Neural cell (in vitro differentiated cells): ENCODE measurements around the gene PKNOX2.

Experiments
- POLR2AphosphoS5 ChIP-seq: IDR thresholded peaks from 2 replicates; pipeline ENCODE4 v1.6.1; 2012
- TF ChIP-seq, protein P1 (sequence below): IDR thresholded peaks from 2 replicates; pipeline ENCODE4 v1.6.1; 2012; ENCODE audit warnings: borderline replicate concordance

DNA sequence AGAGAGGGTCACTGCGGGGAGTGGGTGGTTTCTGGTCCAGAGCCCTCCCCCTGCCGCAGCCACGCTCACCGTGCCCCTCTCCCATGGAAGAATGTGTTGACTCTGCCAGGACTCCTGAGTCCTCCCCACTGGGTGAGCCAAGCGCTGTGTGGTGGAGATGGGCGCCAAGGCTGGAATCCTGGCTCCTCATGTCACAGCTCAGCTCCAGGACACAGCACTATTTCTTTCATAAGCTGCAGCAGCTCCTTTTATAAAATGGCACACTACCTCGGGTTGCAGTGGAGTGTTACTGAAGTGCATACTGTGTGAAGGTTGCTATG, 247.6 kb downstream of the PKNOX2 start:
- TF ChIP-seq, protein P1, sequence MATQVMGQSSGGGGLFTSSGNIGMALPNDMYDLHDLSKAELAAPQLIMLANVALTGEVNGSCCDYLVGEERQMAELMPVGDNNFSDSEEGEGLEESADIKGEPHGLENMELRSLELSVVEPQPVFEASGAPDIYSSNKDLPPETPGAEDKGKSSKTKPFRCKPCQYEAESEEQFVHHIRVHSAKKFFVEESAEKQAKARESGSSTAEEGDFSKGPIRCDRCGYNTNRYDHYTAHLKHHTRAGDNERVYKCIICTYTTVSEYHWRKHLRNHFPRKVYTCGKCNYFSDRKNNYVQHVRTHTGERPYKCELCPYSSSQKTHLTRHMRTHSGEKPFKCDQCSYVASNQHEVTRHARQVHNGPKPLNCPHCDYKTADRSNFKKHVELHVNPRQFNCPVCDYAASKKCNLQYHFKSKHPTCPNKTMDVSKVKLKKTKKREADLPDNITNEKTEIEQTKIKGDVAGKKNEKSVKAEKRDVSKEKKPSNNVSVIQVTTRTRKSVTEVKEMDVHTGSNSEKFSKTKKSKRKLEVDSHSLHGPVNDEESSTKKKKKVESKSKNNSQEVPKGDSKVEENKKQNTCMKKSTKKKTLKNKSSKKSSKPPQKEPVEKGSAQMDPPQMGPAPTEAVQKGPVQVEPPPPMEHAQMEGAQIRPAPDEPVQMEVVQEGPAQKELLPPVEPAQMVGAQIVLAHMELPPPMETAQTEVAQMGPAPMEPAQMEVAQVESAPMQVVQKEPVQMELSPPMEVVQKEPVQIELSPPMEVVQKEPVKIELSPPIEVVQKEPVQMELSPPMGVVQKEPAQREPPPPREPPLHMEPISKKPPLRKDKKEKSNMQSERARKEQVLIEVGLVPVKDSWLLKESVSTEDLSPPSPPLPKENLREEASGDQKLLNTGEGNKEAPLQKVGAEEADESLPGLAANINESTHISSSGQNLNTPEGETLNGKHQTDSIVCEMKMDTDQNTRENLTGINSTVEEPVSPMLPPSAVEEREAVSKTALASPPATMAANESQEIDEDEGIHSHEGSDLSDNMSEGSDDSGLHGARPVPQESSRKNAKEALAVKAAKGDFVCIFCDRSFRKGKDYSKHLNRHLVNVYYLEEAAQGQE, result no peak
- no peak for TF ChIP-seq POLR2AphosphoS5
